ENCODE results near the gene VAMP2. TPM values are rescaled to one million over a fixed set of nuclear protein-coding genes. Genes with fewer than 3 reads are reported as not detected.
"Not testable (repeated sequence)": the region's sequence is repeated elsewhere in the genome, so short reads cannot be mapped to it uniquely, and the experiment has no call there.

VAMP2 gene
- total RNA-seq, 1 donor from 2014 or later, result 56.6 TPM

GRCh38 chr17:8185582-8186445 lies 23.1 kb upstream of the VAMP2 start:
- ATAC-seq (peak; percentile 39), DNase-seq (ENCODE audit: missing footprints) (peak; percentile 90)
- intact Hi-C loops (cut with DNase I), result loop anchor here (1.0 to 5.0 kb wide), 5 partner anchors 21 to 111 kb away; partner anchors contain the start of genes CTC1 and SLC25A35

GRCh38 chr17:8176998-8177731 lies 14.4 kb upstream of the VAMP2 start:
- intact Hi-C loops (cut with DNase I), result no loop called here
- DNase-seq (ENCODE audit: missing footprints), result no peak
- ATAC-seq, result no peak

- DNase-seq (ENCODE audit: missing footprints) (peak; percentile 95), ATAC-seq (peak; percentile 72)
- intact Hi-C loops (cut with DNase I), result no loop called here
Measured at GRCh38 chr17:8176197-8176940, 13.6 kb upstream of the VAMP2 start, which contains the start of gene TMEM107. TSS of gene TMEM107 (minus strand) at chr17:8176380. CDS start at chr17:8176286, 94 bp downstream.

GRCh38 chr17:8175795-8176196 lies 13.0 kb upstream of the VAMP2 start:
- intact Hi-C loops (cut with DNase I), result no loop called here
- ATAC-seq (peak; percentile 21), DNase-seq (ENCODE audit: missing footprints) (peak; percentile 68)

- intact Hi-C loops (cut with DNase I), result no loop called here
- ATAC-seq, result no peak
- DNase-seq (ENCODE audit: missing footprints), result no peak
Measured at GRCh38 chr17:8173871-8174322, 11.1 kb upstream of the VAMP2 start.

GRCh38 chr17:8173056-8173870 lies 10.5 kb upstream of the VAMP2 start:
- DNase-seq (ENCODE audit: missing footprints) (peak; percentile 75), ATAC-seq (peak; percentile 91)
- intact Hi-C loops (cut with DNase I), result no loop called here

- DNase-seq (ENCODE audit: missing footprints), result peak; percentile 53
- intact Hi-C loops (cut with DNase I); ATAC-seq: not testable (repeated sequence)
Measured at GRCh38 chr17:8170186-8170585, 7.4 kb upstream of the VAMP2 start.

GRCh38 chr17:8167526-8167925 lies 4.8 kb upstream of the VAMP2 start:
- intact Hi-C loops (cut with DNase I), result no loop called here

GRCh38 chr17:8166731-8167130 lies 4.0 kb upstream of the VAMP2 start:
- DNase-seq (ENCODE audit: missing footprints) (peak; percentile 41), ATAC-seq (no peak)
- intact Hi-C loops (cut with DNase I), result no loop called here

More at GRCh38 chr17:8167526-8167925, 4.8 kb upstream of the VAMP2 start:
- ATAC-seq (no peak), DNase-seq (ENCODE audit: missing footprints) (no peak)

- DNase-seq (ENCODE audit: missing footprints) (peak; percentile 33), ATAC-seq (no peak)
- intact Hi-C loops (cut with DNase I), result loop anchor here (2.0 kb wide), 1 partner anchor 22 kb away; no protein-coding TSS in a partner anchor
Measured at GRCh38 chr17:8164815-8165131, 2.0 kb upstream of the VAMP2 start.

GRCh38 chr17:8163978-8164814 lies 1.4 kb upstream of the VAMP2 start:
- intact Hi-C loops (cut with DNase I), result loop anchor here (2.0 kb wide), 1 partner anchor 23 kb away; no protein-coding TSS in a partner anchor
- ATAC-seq, result peak; percentile 87
- peak; percentile 89 for DNase-seq (ENCODE audit: missing footprints)

GRCh38 chr17:8162997-8163977 lies 539 bp upstream of the VAMP2 start:
- intact Hi-C loops (cut with DNase I), result no loop called here
- peak; percentile 5 for ATAC-seq

GRCh38 chr17:8161289-8162232 lies 1.2 kb downstream of the VAMP2 start:
- DNase-seq (ENCODE audit: missing footprints) (peak; percentile 62), ATAC-seq (no peak)
- intact Hi-C loops (cut with DNase I), result no loop called here

More at GRCh38 chr17:8162997-8163977, 539 bp upstream of the VAMP2 start:
- peak; percentile 56 for DNase-seq (ENCODE audit: missing footprints)

- no peak for ATAC-seq
- intact Hi-C loops (cut with DNase I), result no loop called here
- DNase-seq (ENCODE audit: missing footprints), result peak; percentile 25
Measured at GRCh38 chr17:8160741-8161221, 2.0 kb downstream of the VAMP2 start.

GRCh38 chr17:8160224-8160577 lies 2.5 kb downstream of the VAMP2 start:
- intact Hi-C loops (cut with DNase I), result no loop called here
- DNase-seq (ENCODE audit: missing footprints) (no peak), ATAC-seq (no peak)
